Adrenal gland (tissue), 12 donors: Measurements from ENCODE around the gene EPG5. TPM values are rescaled to one million over a fixed set of nuclear protein-coding genes. Genes with fewer than 3 reads are reported as not detected.
A peak's percentile ranks its signal among the peaks of the same experiment; 100 is the strongest.

Experiments
- DNase-seq, 7 donors: peaks; one replicate each; pipeline ENCODE4 v3.0.0-alpha.2; 2019 to 2020
- H3K27ac ChIP-seq, 5 donors: fragments of 200-600 bp; sonication (generic) in 4 of 5; 1 replicate in 3 of 5; 2 replicates in 2 of 5; pipeline versions ENCODE4 v1.5.1 to v1.8.0; 2016 to 2020; ENCODE audit warnings: mild to moderate bottlenecking in 1 of 5
- H3K27me3 ChIP-seq: fragments of 200-600 bp; 2 replicates; pipeline ENCODE4 v1.8.0; 2021
- H3K36me3 ChIP-seq, 2 donors: fragments of 200-600 bp; replicated peaks in 1 of 2; 1 replicate in 1 of 2; 2 replicates in 1 of 2; pipeline versions ENCODE4 v1.5.1 to v1.8.0; 2018 to 2022
- H3K4me1 ChIP-seq, 2 donors: fragments of 200-600 bp; replicated peaks in 1 of 2; 1 replicate in 1 of 2; 2 replicates in 1 of 2; pipeline versions ENCODE4 v1.5.1 to v1.8.0; 2018 to 2021
- H3K4me3 ChIP-seq, 4 donors: fragments of 200-600 bp; sonication (generic) in 3 of 4; one replicate each; pipeline ENCODE4 v1.5.1; 2016 to 2018
- H3K9me3 ChIP-seq, 3 donors: fragments of 200-600 bp; sonication (generic) in 1 of 3; replicated peaks in 1 of 3; 1 replicate in 2 of 3; 2 replicates in 1 of 3; pipeline versions ENCODE4 v1.5.1 to v1.8.0; 2016 to 2021
- CTCF ChIP-seq, 6 experiments: fragments of 450-650 bp in 4 of 6; fragments of 200-600 bp in 2 of 6; sonication (generic) in 1 of 6; IDR thresholded peaks; 1 replicate in 5 of 6; 2 replicates in 1 of 6; pipeline versions ENCODE4 v1.5.1 to v1.8.0; 2016 to 2021; ENCODE audit warnings: antibody characterized with exemption in 6 of 6, mild to moderate bottlenecking in 2 of 6, moderate library complexity in 1 of 6
- POLR2A ChIP-seq, 2 donors: fragments of 450-650 bp; IDR thresholded peaks; one replicate each; pipeline ENCODE4 v1.6.1; 2017; ENCODE audit warnings: antibody characterized with exemption in 2 of 2, mild to moderate bottlenecking in 2 of 2, moderate library complexity in 1 of 2
- WGBS, 4 donors: extraction: QIAGEN DNeasy Blood & Tissue Kit in 2 of 4; methylation state at CpG; one replicate each; pipeline versions ENCODE4 v1.1.5 to v1.1.7; 2013 to 2017; 5-methylcytosine and 5-hydroxymethylcytosine counted together
- intact Hi-C, 2 donors: fragments of 100-400 bp; cut with DNase I; formaldehyde crosslinking; loops; one replicate each; pipeline versions ENCODE4 v1.14.1 to v1.15.0; 2022 to 2023
- polyA plus RNA-seq, 3 donors: library from polyadenylated mRNA; stranded (reverse); fragments of 200-250 nt in 2 of 3; fragments of 350-450 nt in 1 of 3; fragmentation: Illumina TruSeq in 1 of 3; extraction: RNeasy Lipid Tissue Mini Kit (QIAGEN cat#74804) in 1 of 3; gene quantifications; one replicate each; pipeline ENCODE4 v1.2.3, GENCODE V29; 2013 to 2014
- total RNA-seq, 9 donors: library from RNA; depleted of rRNA in 4 of 9; stranded (reverse); fragments of >200 nt in 4 of 9; fragments of 120-200 nt in 1 of 9; fragmentation: NEBNext Ultra II Directional in 1 of 9; extraction: Animal tissue kit (Norgen Biotek cat#: 25700) in 1 of 9; gene quantifications; one replicate each; pipeline versions ENCODE4 v1.1.0 to v1.2.4, GENCODE V29; 2013 to 2023
- donor health status: healthy with polysubstance abuse.
- donor health status: Bipolar disorder and iron deficiency.
- donor health status: DM: yes; HTN: yes; CAD: no.
- donor health status: DM: no; HTN: no; CAD: no.
- donor health status: DM: no; HTN: no; CAD: no.
- donor health status: DM: yes; HTN: yes; CAD: no.

The EPG5 gene
- total and polyA plus RNA-seq, 12 donors: 7.3 to 80.3 (median 23.3) TPM

GRCh38 chr18:45910405-45911023, 56.6 kb downstream of the EPG5 start:
- peaks cover 0 to 85% of the 10 kb centered on the region in 2 donors for H3K36me3 ChIP-seq
- H3K27me3 ChIP-seq: no peaks in the 10 kb centered on the region
- DNase-seq: peak; percentile 45 to 68 (median 60)
- no peaks in the 10 kb centered on the region for H3K9me3 ChIP-seq
- no peaks in the 10 kb centered on the region for H3K4me1 ChIP-seq
- WGBS, 4 donors: 43 to 50% (median 47%) methylated on average over 4 of the region's 4 CpGs
- no peak overlapping the region for H3K27ac ChIP-seq
- intact Hi-C loops: no loop called here
- TF ChIP-seq POLR2A (IDR thresholded peaks at IDR 0.05): no peak
- peak; percentile 41 to 75 (median 64) for TF ChIP-seq CTCF (IDR thresholded peaks at IDR 0.05)
- no peak overlapping the region for H3K4me3 ChIP-seq

- 89 to 97% (median 95%) methylated on average over 1 of the region's 1 CpG for WGBS, 4 donors
- Histone ChIP-seq H3K4me3 (no peak overlapping the region), H3K36me3 (peaks cover 0 to 68% of the 10 kb centered on the region in 2 donors), H3K4me1 (no peaks in the 10 kb centered on the region), H3K27ac (no peak overlapping the region), H3K27me3 (no peaks in the 10 kb centered on the region), H3K9me3 (no peaks in the 10 kb centered on the region)
- no peak for DNase-seq
- TF ChIP-seq CTCF (IDR thresholded peaks at IDR 0.05): no peak
- TF ChIP-seq POLR2A (IDR thresholded peaks at IDR 0.05): no peak
- intact Hi-C loops: no loop called here
Observed at GRCh38 chr18:45901654-45902210, 65.4 kb downstream of the EPG5 start.

- Histone ChIP-seq H3K27ac (no peak overlapping the region), H3K27me3 (no peaks in the 10 kb centered on the region), H3K4me1 (no peaks in the 10 kb centered on the region), H3K4me3 (no peak overlapping the region), H3K36me3 (peaks cover 0 to 64% of the 10 kb centered on the region in 2 donors), H3K9me3 (no peaks in the 10 kb centered on the region)
- no peak for TF ChIP-seq POLR2A (IDR thresholded peaks at IDR 0.05)
- intact Hi-C loops: no loop called here
- WGBS, 4 donors: 90 to 96% (median 92%) methylated on average over 4 of the region's 4 CpGs
- DNase-seq: no peak
Observed at GRCh38 chr18:45900623-45901022, 66.5 kb downstream of the EPG5 start.

- intact Hi-C loops: no loop called here
- peaks cover 0 to 39% of the 10 kb centered on the region in 2 donors for H3K36me3 ChIP-seq
Observed at GRCh38 chr18:45896991-45897390, 70.1 kb downstream of the EPG5 start.

More at GRCh38 chr18:45896991-45897390, 70.1 kb downstream of the EPG5 start:
- Histone ChIP-seq H3K27me3 (no peaks in the 10 kb centered on the region), H3K4me3 (no peak overlapping the region), H3K4me1 (peaks cover 0 to 4% of the 10 kb centered on the region in 2 donors), H3K9me3 (no peaks in the 10 kb centered on the region), H3K27ac (no peak overlapping the region)
- DNase-seq: no peak
- TF ChIP-seq CTCF (IDR thresholded peaks at IDR 0.05): no peak
- TF ChIP-seq POLR2A (IDR thresholded peaks at IDR 0.05): no peak
